HG02973 (cell line): ENCODE measurements around the gene SRPK3.
"Not testable (repeated sequence)": the region's sequence is repeated elsewhere in the genome, so short reads cannot be mapped to it uniquely, and the experiment has no call there.

Experiments
- ATAC-seq: cut with Tn5 transposase; IDR thresholded peaks from one replicate; pipeline ENCODE4 v1.9.1; 2021; ENCODE audit warnings: moderate library complexity; ENCODE audit not compliant: unreplicated experiment

SRPK3 gene

GRCh38 chrX:153780678-153781427, at the start of gene SRPK3:
TSS of gene SRPK3 (plus strand) at chrX:153781041. CDS start at chrX:153781087, 46 bp downstream.
- no peak for ATAC-seq

GRCh38 chrX:153731117-153731844, 49.6 kb upstream of the SRPK3 start:
- no peak for ATAC-seq

DNA sequence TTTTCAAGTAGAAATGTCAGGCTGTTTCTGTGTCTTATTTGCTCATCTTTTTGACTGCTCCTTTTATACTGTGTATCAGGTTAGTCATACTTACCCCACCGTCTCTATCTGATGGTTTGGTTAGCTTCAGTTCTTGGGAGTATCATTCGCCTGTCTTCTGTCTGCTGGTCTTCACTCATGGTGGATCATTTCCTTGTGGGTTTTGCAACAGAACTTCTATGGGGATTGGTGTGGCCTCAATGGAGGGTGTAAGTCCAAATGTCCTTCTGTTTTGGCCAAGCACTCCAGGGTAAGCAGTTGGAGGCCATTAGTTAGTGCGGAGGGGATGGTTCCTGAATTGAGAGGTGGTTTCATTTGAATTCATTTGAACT, 49.0 kb upstream of the SRPK3 start:
- ATAC-seq = no peak

GRCh38 chrX:153732401-153732800, 48.4 kb upstream of the SRPK3 start:
- ATAC-seq = no peak

GRCh38 chrX:153733651-153734240, 47.1 kb upstream of the SRPK3 start:
- ATAC-seq = no peak

- ATAC-seq = no peak
Observed at GRCh38 chrX:153734871-153735270, 46.0 kb upstream of the SRPK3 start.

DNA sequence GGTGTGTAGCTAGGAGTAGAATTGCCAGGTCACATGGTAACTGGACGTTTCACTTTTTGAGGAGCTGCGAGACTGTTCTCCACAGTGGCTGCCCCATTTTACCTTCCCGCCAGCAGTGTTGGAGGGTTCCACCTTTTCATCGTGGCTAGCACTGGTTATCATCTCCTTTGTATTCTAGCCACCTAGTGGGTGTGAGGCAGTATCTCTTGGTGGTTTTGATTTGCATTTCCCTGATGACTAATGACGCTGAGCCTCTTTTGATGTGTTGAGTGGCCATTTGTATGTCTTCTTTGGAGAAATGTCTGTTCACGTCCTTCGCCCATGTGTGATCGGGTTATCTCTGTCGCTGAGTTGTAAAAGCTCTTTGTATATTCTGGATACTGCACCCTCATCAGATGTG, 45.6 kb upstream of the SRPK3 start:
- no peak for ATAC-seq

DNA sequence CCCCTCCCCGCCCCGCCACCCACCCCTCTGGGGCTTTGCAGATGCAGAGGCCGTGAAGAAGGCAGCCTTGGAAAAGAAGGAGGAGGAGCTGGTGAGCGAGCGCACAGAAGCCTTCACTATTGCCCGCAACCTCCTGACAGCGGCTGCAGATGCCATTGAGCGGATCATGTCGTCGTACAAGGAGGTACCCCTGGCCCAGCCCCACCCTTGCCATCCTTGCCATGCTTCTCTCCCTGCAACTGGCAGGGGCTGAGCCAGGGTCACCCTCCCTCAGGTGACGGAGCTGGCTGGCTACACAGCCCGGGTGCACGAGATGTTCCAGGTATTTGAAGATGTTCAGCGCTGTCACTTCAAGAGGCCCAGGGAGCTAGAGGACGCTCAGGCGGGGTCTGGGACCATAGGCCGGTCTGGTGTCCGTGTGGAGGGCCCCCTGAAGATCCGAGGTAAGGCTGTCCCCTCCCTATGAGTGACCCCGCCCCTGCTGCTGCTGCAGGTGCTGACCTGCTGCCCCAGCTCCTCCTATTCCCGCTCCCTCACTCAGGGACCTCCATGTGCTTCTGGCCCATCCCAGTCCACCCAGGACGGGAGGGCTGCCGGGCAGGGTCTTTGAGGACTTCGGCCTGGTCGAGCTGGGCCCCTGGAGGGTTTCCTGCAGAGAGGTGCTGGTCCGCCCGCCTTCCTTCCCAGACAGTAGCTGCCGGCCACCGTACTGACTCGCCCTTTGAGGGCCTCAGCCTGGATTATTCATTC, 44.6 kb upstream of the SRPK3 start:
- no peak for ATAC-seq

- ATAC-seq = no peak
Observed at GRCh38 chrX:153736871-153737441, 43.9 kb upstream of the SRPK3 start.

DNA sequence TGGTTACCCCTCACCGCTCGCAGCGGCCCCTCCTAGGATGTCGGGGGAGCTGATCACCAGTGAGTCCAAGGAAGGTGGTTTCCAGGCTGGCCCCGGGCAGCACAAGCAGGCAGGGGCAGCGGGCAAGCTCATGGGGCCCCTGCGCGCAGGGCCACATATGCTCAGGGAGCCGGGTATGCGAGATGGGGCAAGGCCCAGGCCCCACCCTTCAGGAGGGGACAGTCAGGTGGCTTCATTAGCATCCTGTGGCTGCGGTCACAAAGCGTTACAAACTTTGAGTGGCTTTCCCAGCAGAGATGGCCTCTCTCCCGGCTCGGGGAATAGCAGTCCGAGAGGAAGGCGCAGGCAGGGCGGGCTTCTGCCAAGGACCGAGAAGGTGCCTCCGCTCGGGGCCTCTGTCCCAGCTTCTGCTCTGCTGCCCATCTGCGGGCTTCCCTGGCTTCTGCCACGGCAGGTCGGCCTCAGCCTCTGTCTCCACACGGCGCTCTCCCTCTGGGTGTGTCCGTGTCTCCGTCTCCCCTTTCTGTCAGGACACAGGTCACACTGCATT, 42.7 kb upstream of the SRPK3 start:
- no peak for ATAC-seq

GRCh38 chrX:153739754-153740486, 40.9 kb upstream of the SRPK3 start:
- no peak for ATAC-seq

- no peak for ATAC-seq
Observed at GRCh38 chrX:153740631-153741222, 40.1 kb upstream of the SRPK3 start.

- ATAC-seq = no peak
Observed at GRCh38 chrX:153741446-153741845, 39.4 kb upstream of the SRPK3 start.

DNA sequence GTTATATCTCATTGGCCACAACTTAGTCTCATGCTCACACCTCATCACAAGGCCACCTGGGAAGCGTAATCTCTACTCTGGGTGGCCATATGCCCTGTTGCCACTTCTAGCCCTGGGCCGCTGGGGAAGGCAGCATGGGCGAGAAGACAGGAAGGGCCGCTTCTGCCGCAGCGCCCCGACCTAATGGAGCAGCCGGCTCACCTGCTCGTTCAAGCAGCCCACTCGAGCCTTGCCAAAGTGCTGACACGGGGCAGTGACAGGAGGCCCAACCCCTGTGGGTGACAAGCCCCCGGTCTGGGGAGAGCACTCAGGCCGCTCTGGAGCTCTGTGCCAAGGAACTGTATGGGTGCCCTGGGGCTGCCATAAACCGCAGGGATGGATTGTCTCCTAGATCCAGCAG, 38.7 kb upstream of the SRPK3 start:
- not testable (repeated sequence) for ATAC-seq

- ATAC-seq = not testable (repeated sequence)
Observed at GRCh38 chrX:153742796-153743467, 37.9 kb upstream of the SRPK3 start.

GRCh38 chrX:153743468-153744209, 37.2 kb upstream of the SRPK3 start:
- not testable (repeated sequence) for ATAC-seq

- no peak for ATAC-seq
Observed at GRCh38 chrX:153744210-153745066, 36.4 kb upstream of the SRPK3 start.
